ENCODE data around the gene WFIKKN2. TPM values are rescaled to one million over a fixed set of nuclear protein-coding genes. Genes with fewer than 3 reads are reported as not detected.

The WFIKKN2 gene
- total and polyA plus RNA-seq, 2 of the 8 experiments (the other 6 are each of a cell fraction or from before 2014, with no cell fraction given), result 0.07 to 0.30 TPM

- Histone ChIP-seq H3K27ac (ENCODE audit: low read depth, low read length) (no peak overlapping the region), H3K18ac (ENCODE audit: extremely low read depth, low read length) (no peak overlapping the region), H3K4ac (replicated peaks; ENCODE audit: insufficient read length, low read depth, low read length) (no peak overlapping the region), H3K4me1 (replicated peaks in 1 of 4; ENCODE audit: control insufficient read depth in 3 of 4, insufficient read depth in 4 of 4, low read length in 3 of 4) (peaks cover 0 to 5% (median 1%) of the 10 kb centered on the region in 4 experiments; a peak in 4 of 7 replicates), H4K5ac (ENCODE audit: insufficient read length, low read depth, low read length) (no peak overlapping the region), H4K20me1 (replicated peaks in 1 of 2; ENCODE audit: control insufficient read depth in 1 of 2, insufficient read depth in 2 of 2, low read length in 2 of 2) (no peaks in the 10 kb centered on the region), H2BK15ac (ENCODE audit: low read length) (no peak overlapping the region), H2AK5ac (ENCODE audit: low read depth, low read length) (no peak overlapping the region), H2BK12ac (ENCODE audit: low read depth, low read length) (no peak overlapping the region), H3K23ac (ENCODE audit: insufficient read length) (no peak overlapping the region), H3K4me2 (ENCODE audit: insufficient read depth in 1 of 2, low read depth in 2 of 2, low read length in 2 of 2) (no peak overlapping the region), H3K79me2 (ENCODE audit: control insufficient read depth in 1 of 2, insufficient read depth in 2 of 2, low read length in 2 of 2) (no peaks in the 10 kb centered on the region), H3K79me1 (ENCODE audit: low read depth, low read length) (no peaks in the 10 kb centered on the region), H3K9me3 (ENCODE audit: insufficient read depth in 2 of 2, low read depth in 1 of 2, low read length in 1 of 2) (no peaks in the 10 kb centered on the region), H3K4me3 (ENCODE audit: extremely low read depth in 1 of 4, insufficient read depth in 2 of 4, low read depth in 3 of 4, low read length in 4 of 4) (no peak overlapping the region), H2BK20ac (ENCODE audit: low read length) (no peak overlapping the region), H3K36me3 (ENCODE audit: control insufficient read depth in 2 of 4, insufficient read depth in 4 of 4, low read length in 3 of 4) (no peaks in the 10 kb centered on the region), H3K9ac (replicated peaks in 1 of 4; ENCODE audit: extremely low read depth in 1 of 4, low read depth in 3 of 4, low read length in 3 of 4) (no peak overlapping the region), H3K23me2 (ENCODE audit: low read depth, low read length) (no peaks in the 10 kb centered on the region), H4K91ac (replicated peaks; ENCODE audit: insufficient read length, low read length) (no peak overlapping the region), H3K56ac (replicated peaks; ENCODE audit: insufficient read length, low read depth, low read length) (no peak overlapping the region), H3K27me3 (replicated peaks in 1 of 4; ENCODE audit: control insufficient read depth in 3 of 4, extremely low read depth in 1 of 4, insufficient read depth in 3 of 4, low read length in 3 of 4) (no peaks in the 10 kb centered on the region), H2AFZ (ENCODE audit: low read length) (no peak overlapping the region), H3K14ac (ENCODE audit: insufficient read length) (no peak overlapping the region), H2BK120ac (replicated peaks; ENCODE audit: low read depth, low read length) (no peak overlapping the region), H4K8ac (ENCODE audit: extremely low read depth, insufficient read depth, low read length) (no peak overlapping the region), H2BK5ac (ENCODE audit: low read depth, low read length) (no peak overlapping the region; the same call in 1 of the 2 replicates)
- TF ChIP-seq SIN3A (conservative IDR thresholded peaks at IDR 0.05 in 1 of 2, IDR thresholded peaks at IDR 0.05 in 1 of 2; ENCODE audit: low read depth in 1 of 2, low read length in 2 of 2), result no peak
- FAIRE-seq, result no peak
- POLR2A ChIA-PET (ENCODE audit: partially characterized antibody), result interaction anchor here (0.6 to 1.6 kb wide), 3 partner anchors 13 to 46 kb away, joined by 3 to 4 read pairs (median 3); no protein-coding TSS in a partner anchor
- no peak for DNase-seq (ENCODE audit: low read depth in 1 of 2, low spot score in 2 of 2)
- CTCF ChIA-PET (ENCODE audit: partially characterized antibody), result interaction anchor here (0.7 to 11.5 kb wide), 7 partner anchors 9 to 88 kb away, joined by 3 to 130 read pairs (median 6); no protein-coding TSS in a partner anchor
- WGBS, 2 experiments (ENCODE audit: extremely low coverage in 1 of 2, insufficient coverage in 1 of 2, insufficient read length in 1 of 2, insufficient replicate concordance in 2 of 2, low coverage in 1 of 2, low lambda C conversion rate in 2 of 2, missing lambda C conversion rate in 1 of 2), result 88% methylated on average over 9 of the region's 9 CpGs; no CpG with 5 or more reads in 1 of the 2 experiments
Observed at GRCh38 chr17:50799582-50799981, 35.8 kb upstream of the WFIKKN2 start.

All from H1 (cell line).